GM19397 (cell line): Measurements from ENCODE around the gene FGFR4.

Source experiments
- ATAC-seq: cut with Tn5 transposase; IDR thresholded peaks from one replicate; pipeline ENCODE4 v1.9.1; 2021; ENCODE audit warnings: mild to moderate bottlenecking, moderate library complexity; ENCODE audit not compliant: unreplicated experiment

FGFR4 gene

DNA sequence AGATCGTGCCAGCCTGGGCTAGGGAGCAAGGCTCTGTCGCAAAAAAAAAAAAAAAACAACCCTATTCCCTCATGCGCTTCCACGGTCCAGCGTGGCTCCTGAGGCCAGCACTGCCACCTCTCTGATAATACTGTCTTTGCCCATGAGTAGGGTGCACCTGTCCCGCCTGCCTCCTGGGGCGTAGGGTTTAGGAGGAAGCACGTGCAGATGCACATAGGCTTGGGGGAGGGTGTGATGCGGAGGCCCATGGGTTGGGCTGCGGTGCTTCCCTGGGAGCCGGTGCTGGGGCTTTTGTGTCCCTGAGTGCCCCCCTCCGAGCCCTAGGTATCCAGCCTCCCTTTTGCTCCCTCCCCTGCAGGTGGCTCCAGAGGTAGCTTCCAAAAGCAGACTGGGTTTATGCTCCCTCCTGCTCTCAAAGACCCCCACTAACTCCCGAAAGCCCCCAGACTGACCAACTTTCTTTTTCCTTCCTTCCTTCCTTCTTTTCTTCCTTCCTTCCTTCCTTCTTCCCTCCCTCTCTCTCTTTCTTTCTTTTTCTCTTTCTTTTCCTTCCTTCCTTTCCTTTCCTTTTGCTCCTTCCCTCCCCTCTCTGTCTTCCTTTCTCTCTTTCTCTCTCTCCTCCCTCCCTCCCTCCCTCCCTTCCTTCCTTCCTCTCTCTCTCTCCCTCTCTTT is 12.8 kb downstream of the FGFR4 start:
- no peak for ATAC-seq

DNA sequence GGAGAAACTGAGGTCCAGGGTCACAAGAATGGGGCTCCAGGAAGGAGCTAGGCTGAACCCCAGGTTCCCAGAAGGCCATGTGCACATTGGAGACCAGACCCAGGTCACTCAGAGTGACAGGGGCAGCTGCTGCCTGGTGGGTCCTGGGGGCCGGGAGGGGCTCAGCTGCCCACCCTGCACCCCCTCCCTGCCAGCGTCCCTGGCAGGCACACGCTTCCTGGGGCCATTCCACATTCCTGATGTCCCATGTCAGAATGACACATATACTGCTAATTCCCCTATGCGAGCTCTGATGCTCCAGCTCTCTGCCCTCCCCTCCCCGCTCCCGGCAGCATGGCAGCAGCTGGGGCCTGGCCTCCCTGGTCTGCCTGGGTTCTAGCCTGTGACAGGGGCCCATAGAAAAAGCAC is 14.0 kb downstream of the FGFR4 start:
- no peak for ATAC-seq

- ATAC-seq = no peak
Observed at GRCh38 chr5:177103523-177104253, 17.0 kb downstream of the FGFR4 start.

DNA sequence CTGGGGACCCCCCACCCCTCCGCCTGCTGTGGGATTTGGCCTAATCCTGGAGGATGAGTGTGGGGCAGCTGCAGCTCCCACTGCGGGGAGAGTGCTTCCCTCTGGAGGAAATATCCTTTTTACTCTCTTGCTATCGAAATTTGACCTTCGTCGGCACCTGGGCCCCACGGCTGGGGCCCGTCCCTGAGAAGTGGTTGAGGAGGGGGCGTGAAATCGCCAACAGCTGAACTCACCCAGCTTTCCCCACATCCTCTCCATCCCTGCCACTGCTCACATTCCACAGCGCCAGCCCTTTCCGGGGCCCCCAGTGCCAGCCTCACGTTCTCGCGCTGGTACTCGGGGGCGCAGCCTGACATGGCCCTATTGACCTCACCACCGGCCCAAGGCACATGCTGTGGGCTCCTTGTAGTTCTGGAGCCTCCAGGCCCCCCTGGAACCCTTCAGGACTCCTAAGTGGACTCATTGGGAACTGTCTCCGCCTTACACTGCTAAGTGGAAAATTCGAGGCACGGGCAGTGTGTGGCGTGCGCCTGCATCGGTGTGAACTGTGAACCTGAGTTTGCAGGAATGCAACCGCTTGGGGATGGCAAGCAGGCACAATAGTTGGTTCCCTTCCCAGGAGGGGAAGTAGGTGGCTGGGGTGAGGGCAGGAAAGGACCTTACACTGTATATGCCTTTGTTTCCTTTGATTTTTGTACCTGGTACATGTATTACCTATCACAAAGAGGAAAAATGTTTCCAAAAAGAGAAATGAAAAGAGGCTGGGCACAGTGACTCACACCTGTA is 19.2 kb downstream of the FGFR4 start:
- ATAC-seq = no peak

GRCh38 chr5:177107159-177107558 is 20.4 kb downstream of the FGFR4 start:
- ATAC-seq = no peak

GRCh38 chr5:177109810-177110209 is 23.1 kb downstream of the FGFR4 start:
- no peak for ATAC-seq

DNA sequence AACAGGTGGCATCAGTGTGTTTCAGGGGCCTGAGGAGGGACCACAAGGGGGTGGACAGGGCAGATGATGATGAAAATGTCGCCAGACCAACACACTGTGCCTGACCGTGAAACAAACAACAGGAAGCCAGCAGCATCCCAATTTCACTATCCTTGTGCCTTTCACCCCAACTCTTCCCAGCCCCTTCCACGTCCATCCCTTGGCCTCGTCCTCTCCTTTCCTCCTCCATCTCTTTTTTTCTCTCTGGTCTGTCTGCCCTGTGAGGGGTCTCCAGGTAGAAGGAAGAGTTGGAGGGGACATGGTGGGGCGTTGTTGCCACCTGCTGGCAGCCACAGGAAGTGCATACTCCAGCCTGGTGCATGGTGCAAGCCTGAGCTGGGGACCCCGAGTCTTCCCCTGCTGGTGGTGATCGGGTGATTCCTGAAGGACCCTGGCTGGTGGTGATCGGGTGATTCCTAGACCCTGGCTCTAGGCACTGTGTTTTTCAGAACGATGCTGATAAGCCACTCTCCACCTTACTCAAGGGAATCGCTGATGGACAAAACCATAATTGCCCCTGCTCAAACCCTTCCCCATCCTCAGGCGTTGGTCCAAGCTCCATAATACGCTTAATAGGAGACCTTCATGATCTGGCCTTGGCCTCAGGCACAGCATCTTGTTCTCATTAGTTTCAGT is 25.1 kb downstream of the FGFR4 start:
- no peak for ATAC-seq

DNA sequence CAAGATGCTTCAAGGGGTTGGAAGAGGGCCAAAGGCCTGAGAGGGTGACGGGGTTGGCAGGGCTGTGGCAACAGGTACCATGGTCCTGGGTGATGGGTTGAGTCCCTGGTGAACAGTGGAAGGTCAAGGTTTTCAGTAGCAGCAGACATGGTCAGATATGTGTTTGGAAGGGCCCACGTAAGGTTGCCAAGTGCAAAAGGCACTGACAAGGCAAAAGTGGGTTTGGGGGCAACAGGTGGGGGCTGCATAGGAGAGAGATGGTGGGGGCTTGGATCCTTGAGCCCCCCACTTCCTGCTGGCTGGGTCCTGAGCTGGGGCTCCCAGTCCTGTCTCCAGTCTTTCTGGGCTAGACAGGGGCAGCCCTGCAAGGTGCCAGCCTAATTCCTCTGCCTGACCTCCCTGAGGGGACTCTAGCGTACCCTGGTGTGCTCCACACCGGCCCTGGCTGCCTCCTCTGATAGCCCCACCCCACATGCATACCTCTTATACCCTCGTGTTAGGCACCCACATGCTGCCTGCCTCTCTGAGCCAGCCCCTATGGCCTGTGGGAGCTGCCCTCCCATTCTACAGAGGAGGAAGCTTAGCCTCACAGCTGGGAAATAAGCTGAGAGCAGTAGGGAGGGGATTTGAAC is 26.0 kb downstream of the FGFR4 start:
- no peak for ATAC-seq

GRCh38 chr5:177113566-177114424 is 27.1 kb downstream of the FGFR4 start:
- no peak for ATAC-seq

GRCh38 chr5:177116631-177117373 is 30.1 kb downstream of the FGFR4 start:
- peak; percentile 69 for ATAC-seq

- ATAC-seq = no peak
Observed at GRCh38 chr5:177117441-177118045, 30.8 kb downstream of the FGFR4 start.

DNA sequence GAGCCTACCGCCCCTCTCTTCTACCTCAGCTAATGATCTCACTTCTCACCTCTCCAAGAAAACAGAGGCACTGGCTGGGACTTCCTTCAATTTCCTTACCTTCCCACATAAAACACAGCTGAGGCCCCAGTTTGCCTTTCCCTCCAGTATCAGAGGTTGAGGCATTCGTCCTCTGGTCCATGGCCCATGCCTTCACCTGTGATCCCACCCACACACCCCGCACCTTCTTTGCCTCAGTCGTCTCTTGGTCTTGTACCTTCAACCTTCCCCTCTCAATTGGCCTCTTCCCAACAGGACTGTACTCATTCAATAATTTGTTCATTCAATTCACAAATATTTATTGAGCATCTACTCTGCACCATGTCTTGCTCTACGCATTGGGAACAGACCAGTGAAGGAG is 35.9 kb downstream of the FGFR4 start:
- no peak for ATAC-seq

GRCh38 chr5:177123789-177124485 is 37.2 kb downstream of the FGFR4 start:
- ATAC-seq = no peak

DNA sequence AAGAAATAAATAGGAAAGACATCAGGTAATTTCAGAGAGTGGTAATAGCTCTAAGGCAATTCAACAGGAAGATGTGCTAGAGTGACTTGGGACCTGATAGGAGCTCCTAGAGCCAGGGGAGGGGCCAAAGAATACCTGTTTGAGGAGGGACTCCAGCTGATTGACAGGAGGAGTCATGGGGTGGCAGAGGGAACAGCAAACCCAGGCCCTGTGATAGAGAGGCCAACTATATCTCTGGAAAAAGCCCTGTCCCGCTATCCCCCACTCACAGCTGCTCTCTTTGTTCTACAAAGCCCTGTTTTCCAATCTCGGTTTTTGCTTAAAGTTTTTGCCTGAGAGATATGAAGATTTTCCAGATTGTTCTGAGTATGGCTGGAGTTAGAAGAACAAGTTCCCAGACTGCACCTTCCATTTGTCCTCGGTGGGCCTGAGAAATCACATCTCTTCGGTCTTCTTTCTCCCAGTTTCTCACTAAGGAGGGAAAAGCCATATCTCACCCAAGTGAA is 37.8 kb downstream of the FGFR4 start:
- ATAC-seq = no peak

GRCh38 chr5:177126771-177127170 is 40.1 kb downstream of the FGFR4 start:
- ATAC-seq = no peak

- no peak for ATAC-seq
Observed at GRCh38 chr5:177128551-177128981, 41.9 kb downstream of the FGFR4 start.

DNA sequence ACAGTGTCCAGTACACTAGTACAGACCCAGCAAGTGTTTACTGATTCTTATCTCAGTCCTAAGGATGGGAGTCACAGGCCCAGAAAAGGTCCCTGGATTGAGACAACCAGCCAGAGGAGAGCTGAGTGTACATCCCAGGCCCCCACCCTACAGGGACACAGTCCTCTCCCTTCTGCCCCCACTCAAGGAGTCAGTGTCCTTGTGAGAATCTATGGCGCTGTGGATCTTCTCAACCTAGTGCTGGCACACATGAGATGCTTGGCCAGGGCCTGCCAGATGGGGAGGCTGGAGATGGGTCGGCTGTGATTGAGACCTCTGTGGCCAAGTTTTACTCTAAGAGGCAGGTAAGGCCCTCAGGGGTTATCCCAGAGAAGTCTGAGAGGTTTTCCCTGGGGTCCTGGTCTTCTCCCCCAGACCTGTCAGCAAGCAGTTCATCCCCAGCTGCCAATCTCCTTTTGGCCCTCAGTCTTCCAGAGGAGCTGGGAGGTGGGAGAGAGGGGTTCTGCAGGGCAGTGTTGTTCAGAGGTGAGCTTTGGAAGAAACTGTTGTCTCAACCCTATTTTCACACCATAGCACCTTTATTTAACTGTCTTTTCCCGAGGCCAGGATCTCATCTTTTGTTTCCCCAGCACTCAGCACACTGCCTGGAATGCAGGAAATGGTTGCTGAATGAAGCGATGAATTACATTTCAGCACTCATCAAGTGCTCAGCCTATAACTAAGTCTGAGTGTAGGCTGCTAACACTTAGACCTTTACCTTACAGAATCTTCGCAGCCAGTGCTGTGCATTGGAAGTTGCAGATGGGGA is 43.7 kb downstream of the FGFR4 start:
- no peak for ATAC-seq
